DND-41 (cell line): ENCODE results near the gene RAB20.

Experiments
- ATAC-seq: fragments of 200-7000 bp; cut with Tn5 transposase; 3 replicates; pipeline ENCODE4 v1.9.1; 2021; ENCODE audit warnings: low read depth; ENCODE audit not compliant: insufficient read depth
- DNase-seq: peaks from one replicate; pipeline ENCODE4 v3.0.0-alpha.2; 2020
- H2AFZ ChIP-seq: 2 replicates; pipeline ENCODE4 v1.6.0; 2012; ENCODE audit warnings: low read depth, low read length
- H3K27ac ChIP-seq: 2 replicates; pipeline ENCODE4 v1.5.1; 2012; ENCODE audit warnings: low read length, inconsistent platforms
- H3K27me3 ChIP-seq: fragments of 200-600 bp; sonication (generic); 2 replicates; pipeline ENCODE4 v1.6.0; 2012; ENCODE audit warnings: low read length, mild to moderate bottlenecking, inconsistent platforms; ENCODE audit not compliant: insufficient read depth, poor library complexity
- H3K36me3 ChIP-seq: 2 replicates; pipeline ENCODE4 v1.5.1; 2012; ENCODE audit warnings: low read length, inconsistent platforms; ENCODE audit not compliant: insufficient read depth
- H3K4me1 ChIP-seq: 2 replicates; pipeline ENCODE4 v1.5.1; 2012; ENCODE audit warnings: mild to moderate bottlenecking, low read length; ENCODE audit not compliant: insufficient read depth
- H3K4me2 ChIP-seq: 2 replicates; pipeline ENCODE4 v1.6.0; 2012; ENCODE audit warnings: mild to moderate bottlenecking, moderate library complexity, low read length, inconsistent platforms; ENCODE audit not compliant: insufficient read depth
- H3K4me3 ChIP-seq, 2 experiments: fragments of 200-600 bp in 1 of 2; shearing (Covaris generic) in 1 of 2; 2 replicates each; pipeline ENCODE4 v1.5.1; 2012 to 2016; ENCODE audit warnings: inconsistent platforms in 2 of 2, low read length in 2 of 2, mild to moderate bottlenecking in 2 of 2, low read depth in 1 of 2, moderate library complexity in 1 of 2
- H3K79me2 ChIP-seq: 2 replicates; pipeline ENCODE4 v1.6.0; 2012; ENCODE audit warnings: low read length, inconsistent platforms; ENCODE audit not compliant: insufficient read depth
- H3K9ac ChIP-seq: 2 replicates; pipeline ENCODE4 v1.6.0; 2012; ENCODE audit warnings: low read depth, mild to moderate bottlenecking, inconsistent platforms, low read length, moderate library complexity
- H3K9me3 ChIP-seq: 2 replicates; pipeline ENCODE4 v1.5.1; 2012; ENCODE audit warnings: low read length, moderate library complexity, mild to moderate bottlenecking, inconsistent platforms; ENCODE audit not compliant: insufficient read depth, severe bottlenecking
- H4K20me1 ChIP-seq: 2 replicates; pipeline ENCODE4 v1.6.0; 2012; ENCODE audit warnings: low read length; ENCODE audit not compliant: insufficient read depth
- CTCF ChIP-seq: IDR thresholded peaks from 2 replicates; pipeline ENCODE4 v1.5.1; 2012; ENCODE audit warnings: borderline replicate concordance, low read length, moderate library complexity, mild to moderate bottlenecking; ENCODE audit not compliant: poor library complexity, severe bottlenecking; ENCODE audit errors: extremely low read depth
- EZH2 ChIP-seq: IDR thresholded peaks from 3 replicates; pipeline ENCODE4 v1.6.1; 2012; ENCODE audit warnings: borderline replicate concordance, low read depth, mild to moderate bottlenecking, moderate library complexity, low read length, inconsistent platforms; ENCODE audit not compliant: severe bottlenecking

The RAB20 gene

GRCh38 chr13:110506396-110506795 is 55.1 kb downstream of the RAB20 start:
- Histone ChIP-seq H3K79me2 (no peaks in the 10 kb centered on the region), H4K20me1 (no peaks in the 10 kb centered on the region; the same call in 1 of the 2 replicates), H3K4me1 (no peaks in the 10 kb centered on the region), H3K9me3 (no peaks in the 10 kb centered on the region), H3K4me3 (no peak overlapping the region), H3K36me3 (no peaks in the 10 kb centered on the region), H3K27ac (no peak overlapping the region), H2AFZ (no peak overlapping the region), H3K4me2 (no peak overlapping the region), H3K27me3 (peaks cover 6% of the 10 kb centered on the region), H3K9ac (no peak overlapping the region)
- no peak for TF ChIP-seq CTCF
- ATAC-seq (no peak), DNase-seq (no peak)

- Histone ChIP-seq H3K9me3 (no peaks in the 10 kb centered on the region), H3K4me2 (no peak overlapping the region), H3K9ac (no peak overlapping the region), H3K4me3 (no peak overlapping the region), H3K4me1 (no peaks in the 10 kb centered on the region), H2AFZ (no peak overlapping the region), H3K36me3 (no peaks in the 10 kb centered on the region), H4K20me1 (no peaks in the 10 kb centered on the region; the same call in none of the 2 replicates), H3K27ac (no peak overlapping the region), H3K79me2 (no peaks in the 10 kb centered on the region), H3K27me3 (peaks cover 6% of the 10 kb centered on the region)
- DNase-seq = no peak
- no peak for ATAC-seq
- TF ChIP-seq CTCF (no peak), EZH2 (no peak)
These were observed 55.9 kb downstream of the RAB20 start for GRCh38 chr13:110505594-110505993.

DNA sequence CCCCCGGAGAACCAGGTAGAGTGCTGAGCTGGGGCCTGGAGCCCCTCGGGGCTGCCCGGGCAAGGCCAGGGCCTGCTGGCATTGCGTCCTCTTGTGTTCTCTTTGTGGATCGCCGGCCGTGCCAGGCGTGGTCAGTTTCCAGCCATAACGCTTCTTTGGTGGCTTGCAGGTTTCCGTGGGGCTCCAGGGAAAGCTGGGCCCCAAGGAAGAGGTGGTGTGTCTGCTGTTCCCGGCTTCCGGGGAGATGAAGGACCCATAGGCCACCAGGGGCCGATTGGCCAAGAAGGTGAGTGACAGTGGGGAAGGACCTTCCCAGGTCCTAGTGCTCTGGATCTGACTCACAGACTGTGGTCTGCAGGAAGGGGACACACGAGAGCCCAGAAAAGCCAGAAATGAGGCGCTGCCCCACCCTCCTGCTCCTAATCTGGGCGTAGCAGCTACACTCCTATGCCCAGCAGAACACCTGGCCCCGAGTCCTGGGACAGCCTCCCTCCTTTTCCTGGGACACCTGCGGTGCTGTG is 57.5 kb downstream of the RAB20 start:
- Histone ChIP-seq H3K9ac (no peak overlapping the region), H3K36me3 (no peaks in the 10 kb centered on the region), H3K4me3 (no peak overlapping the region), H3K79me2 (no peaks in the 10 kb centered on the region), H4K20me1 (no peaks in the 10 kb centered on the region; the same call in none of the 2 replicates), H3K27me3 (peaks cover 7% of the 10 kb centered on the region), H3K27ac (no peak overlapping the region), H3K4me1 (no peaks in the 10 kb centered on the region), H3K9me3 (no peaks in the 10 kb centered on the region), H3K4me2 (no peak overlapping the region), H2AFZ (no peak overlapping the region)
- ATAC-seq (no peak), DNase-seq (no peak)
- no peak for TF ChIP-seq CTCF
